Measurements from ENCODE around the gene PSMD13.
"Not testable (repeated sequence)": the region's sequence is repeated elsewhere in the genome, so short reads cannot be mapped to it uniquely, and the experiment has no call there.

PSMD13 gene

GRCh38 chr11:236774-237767, at the start of gene PSMD13:
Gene PSMD13 (plus strand): TSS chr11:236976. CDS start chr11:237050, 74 bp downstream.
- peak; percentile 92 for DNase-seq (ENCODE audit: low spot score)

- not testable (repeated sequence) for DNase-seq (ENCODE audit: low spot score)
Observed at GRCh38 chr11:189200-189783, 47.5 kb upstream of the PSMD13 start.

GRCh38 chr11:189843-190311, 46.9 kb upstream of the PSMD13 start:
- DNase-seq (ENCODE audit: low spot score) = not testable (repeated sequence)

- not testable (repeated sequence) for DNase-seq (ENCODE audit: low spot score)
Observed at GRCh38 chr11:190546-190945, 46.2 kb upstream of the PSMD13 start.

GRCh38 chr11:191490-192478, 45.0 kb upstream of the PSMD13 start:
- DNase-seq (ENCODE audit: low spot score) = not testable (repeated sequence)

- DNase-seq (ENCODE audit: low spot score) = not testable (repeated sequence)
Observed at GRCh38 chr11:192674-193128, 44.1 kb upstream of the PSMD13 start, which contains the start of gene SCGB1C1. Gene SCGB1C1 (plus strand): TSS chr11:193078. CDS start chr11:193100, 22 bp downstream.

GRCh38 chr11:193481-193880, 43.3 kb upstream of the PSMD13 start:
- not testable (repeated sequence) for DNase-seq (ENCODE audit: low spot score)

GRCh38 chr11:196786-197731, 39.7 kb upstream of the PSMD13 start:
- no peak for DNase-seq (ENCODE audit: low spot score)

GRCh38 chr11:197741-198235, 39.0 kb upstream of the PSMD13 start:
- DNase-seq (ENCODE audit: low spot score) = no peak

GRCh38 chr11:198236-198806, 38.5 kb upstream of the PSMD13 start:
- no peak for DNase-seq (ENCODE audit: low spot score)

GRCh38 chr11:199004-199581, 37.7 kb upstream of the PSMD13 start:
- no peak for DNase-seq (ENCODE audit: low spot score)

GRCh38 chr11:199782-200181, 37.0 kb upstream of the PSMD13 start:
- DNase-seq (ENCODE audit: low spot score) = no peak

GRCh38 chr11:200224-201003, 36.4 kb upstream of the PSMD13 start:
- no peak for DNase-seq (ENCODE audit: low spot score)

- no peak for DNase-seq (ENCODE audit: low spot score)
Observed at GRCh38 chr11:201966-202365, 34.8 kb upstream of the PSMD13 start.

GRCh38 chr11:202490-202889, 34.3 kb upstream of the PSMD13 start:
- no peak for DNase-seq (ENCODE audit: low spot score)

- DNase-seq (ENCODE audit: low spot score) = no peak
Observed at GRCh38 chr11:203056-203944, 33.5 kb upstream of the PSMD13 start.

- no peak for DNase-seq (ENCODE audit: low spot score)
Observed at GRCh38 chr11:203945-204586, 32.7 kb upstream of the PSMD13 start.
